Measurements from ENCODE around the gene CACNA1B. TPM values are rescaled to one million over a fixed set of nuclear protein-coding genes. Genes with fewer than 3 reads are reported as not detected.

The CACNA1B gene
- total and polyA plus RNA-seq, 9 of the 15 experiments (the other 6 are each of a cell fraction or from before 2014, with no cell fraction given), result 0.01 to 0.04 TPM; not detected in 7

DNA sequence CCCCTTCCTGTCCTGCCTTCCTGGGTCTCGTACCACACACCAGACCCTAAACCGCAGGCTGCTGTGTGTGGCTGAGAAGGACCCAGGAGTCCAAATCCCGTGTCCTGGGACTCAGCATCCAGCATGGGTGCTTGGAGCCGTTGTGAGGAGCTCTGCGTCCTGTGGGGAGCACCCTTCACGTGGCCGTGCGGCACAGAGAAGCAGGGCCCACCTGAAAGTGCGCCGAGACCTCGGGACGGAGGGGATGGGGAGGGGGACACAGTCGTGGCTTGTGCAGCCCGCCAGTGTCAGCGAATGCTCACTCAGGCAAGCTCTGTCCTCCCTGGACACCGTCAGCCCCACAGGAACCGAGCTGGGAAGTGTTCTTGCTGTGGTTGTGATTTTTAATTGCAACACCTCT is 244.6 kb downstream of the CACNA1B start:
- 2% methylated on average over 16 of the region's 17 CpGs for WGBS (ENCODE audit: insufficient coverage, low coverage, missing lambda C conversion rate)
- in situ Hi-C loops (cut with MboI), result no loop called here
- Histone ChIP-seq H3K27ac (ENCODE audit: extremely low read depth, low read depth, low read length) (no peak overlapping the region), H3K9me1 (ENCODE audit: control insufficient read depth, insufficient read depth, low read length) (no peaks in the 10 kb centered on the region), H3K4me1 (replicated peaks in 1 of 2; ENCODE audit: control insufficient read depth in 2 of 2, insufficient read depth in 2 of 2, low read length in 2 of 2) (peaks cover 0 to 15% of the 10 kb centered on the region in 2 experiments; a peak in 2 of 5 replicates), H3K27me3 (ENCODE audit: control insufficient read depth in 2 of 2, insufficient read depth in 2 of 2, low read length in 2 of 2) (peaks cover 20 to 55% of the 10 kb centered on the region in 2 experiments), H3K36me3 (ENCODE audit: control insufficient read depth, insufficient read depth, low read length) (no peaks in the 10 kb centered on the region), H4K20me1 (replicated peaks; ENCODE audit: control insufficient read depth, insufficient read depth, low read length) (no peaks in the 10 kb centered on the region), H2AFZ (ENCODE audit: low read depth, low read length) (no peak overlapping the region), H3K4me3 (no peak overlapping the region), H3K4me2 (ENCODE audit: insufficient read depth, low read length) (no peak overlapping the region), H3K79me2 (ENCODE audit: control insufficient read depth, insufficient read depth, low read length) (no peaks in the 10 kb centered on the region), H3K9me3 (replicated peaks; ENCODE audit: control insufficient read depth, insufficient read depth, low read depth, low read length) (peaks cover 4% of the 10 kb centered on the region; the same call in 1 of the 2 replicates), H3K9ac (ENCODE audit: insufficient read depth in 1 of 2, low read depth in 2 of 2, low read length in 2 of 2) (no peak overlapping the region)
- BruUV-seq (replicated peaks), result no TSS peak
- ChIA-PET POLR2A (no interaction called here), CTCF (ENCODE audit: low intra/inter-chr PET ratio) (no interaction called here)
- FAIRE-seq, result no peak
- no peak for DNase-seq (ENCODE audit: extremely low read depth in 1 of 4, low spot score in 3 of 4)
- intact Hi-C loops (cut with micrococcal nuclease), result no loop called here
- no peak for ATAC-seq
- TF ChIP-seq BRF1 (IDR thresholded peaks at IDR 0.05; ENCODE audit: borderline replicate concordance, extremely low read depth, insufficient read length), result no peak
- TF ChIP-seq, protein P1, sequence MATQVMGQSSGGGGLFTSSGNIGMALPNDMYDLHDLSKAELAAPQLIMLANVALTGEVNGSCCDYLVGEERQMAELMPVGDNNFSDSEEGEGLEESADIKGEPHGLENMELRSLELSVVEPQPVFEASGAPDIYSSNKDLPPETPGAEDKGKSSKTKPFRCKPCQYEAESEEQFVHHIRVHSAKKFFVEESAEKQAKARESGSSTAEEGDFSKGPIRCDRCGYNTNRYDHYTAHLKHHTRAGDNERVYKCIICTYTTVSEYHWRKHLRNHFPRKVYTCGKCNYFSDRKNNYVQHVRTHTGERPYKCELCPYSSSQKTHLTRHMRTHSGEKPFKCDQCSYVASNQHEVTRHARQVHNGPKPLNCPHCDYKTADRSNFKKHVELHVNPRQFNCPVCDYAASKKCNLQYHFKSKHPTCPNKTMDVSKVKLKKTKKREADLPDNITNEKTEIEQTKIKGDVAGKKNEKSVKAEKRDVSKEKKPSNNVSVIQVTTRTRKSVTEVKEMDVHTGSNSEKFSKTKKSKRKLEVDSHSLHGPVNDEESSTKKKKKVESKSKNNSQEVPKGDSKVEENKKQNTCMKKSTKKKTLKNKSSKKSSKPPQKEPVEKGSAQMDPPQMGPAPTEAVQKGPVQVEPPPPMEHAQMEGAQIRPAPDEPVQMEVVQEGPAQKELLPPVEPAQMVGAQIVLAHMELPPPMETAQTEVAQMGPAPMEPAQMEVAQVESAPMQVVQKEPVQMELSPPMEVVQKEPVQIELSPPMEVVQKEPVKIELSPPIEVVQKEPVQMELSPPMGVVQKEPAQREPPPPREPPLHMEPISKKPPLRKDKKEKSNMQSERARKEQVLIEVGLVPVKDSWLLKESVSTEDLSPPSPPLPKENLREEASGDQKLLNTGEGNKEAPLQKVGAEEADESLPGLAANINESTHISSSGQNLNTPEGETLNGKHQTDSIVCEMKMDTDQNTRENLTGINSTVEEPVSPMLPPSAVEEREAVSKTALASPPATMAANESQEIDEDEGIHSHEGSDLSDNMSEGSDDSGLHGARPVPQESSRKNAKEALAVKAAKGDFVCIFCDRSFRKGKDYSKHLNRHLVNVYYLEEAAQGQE (IDR thresholded peaks at IDR 0.05; ENCODE audit: borderline replicate concordance), result no peak
- TF ChIP-seq, protein P1 (CRISPR knock-in tag; IDR thresholded peaks at IDR 0.05; ENCODE audit: low read depth), result no peak
- TF ChIP-seq C11orf30 (IDR thresholded peaks at IDR 0.05; ENCODE audit: low read depth), result no peak
- no peak for TF ChIP-seq ZNF778 (CRISPR knock-in tag; IDR thresholded peaks at IDR 0.05)
- TF ChIP-seq CBFA2T3 (IDR thresholded peaks at IDR 0.05), result no peak
- TF ChIP-seq SMARCB1 (IDR thresholded peaks at IDR 0.05; ENCODE audit: insufficient read length, low read depth), result no peak
- no peak for TF ChIP-seq CAMTA2 (CRISPR knock-in tag; conservative IDR thresholded peaks at IDR 0.05)
- TF ChIP-seq RB1 (IDR thresholded peaks at IDR 0.05; ENCODE audit: low read depth), result no peak
- no peak for TF ChIP-seq BRD9 (IDR thresholded peaks at IDR 0.05; ENCODE audit: low read depth, partially characterized antibody)
- TF ChIP-seq, protein P2, sequence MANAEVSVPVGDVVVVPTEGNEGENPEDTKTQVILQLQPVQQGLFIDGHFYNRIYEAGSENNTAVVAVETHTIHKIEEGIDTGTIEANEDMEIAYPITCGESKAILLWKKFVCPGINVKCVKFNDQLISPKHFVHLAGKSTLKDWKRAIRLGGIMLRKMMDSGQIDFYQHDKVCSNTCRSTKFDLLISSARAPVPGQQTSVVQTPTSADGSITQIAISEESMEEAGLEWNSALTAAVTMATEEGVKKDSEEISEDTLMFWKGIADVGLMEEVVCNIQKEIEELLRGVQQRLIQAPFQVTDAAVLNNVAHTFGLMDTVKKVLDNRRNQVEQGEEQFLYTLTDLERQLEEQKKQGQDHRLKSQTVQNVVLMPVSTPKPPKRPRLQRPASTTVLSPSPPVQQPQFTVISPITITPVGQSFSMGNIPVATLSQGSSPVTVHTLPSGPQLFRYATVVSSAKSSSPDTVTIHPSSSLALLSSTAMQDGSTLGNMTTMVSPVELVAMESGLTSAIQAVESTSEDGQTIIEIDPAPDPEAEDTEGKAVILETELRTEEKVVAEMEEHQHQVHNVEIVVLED (CRISPR knock-in tag; IDR thresholded peaks at IDR 0.05), result no peak
- no peak for TF ChIP-seq ESRRA (IDR thresholded peaks at IDR 0.05; ENCODE audit: borderline replicate concordance, low read depth)
- TF ChIP-seq KLF6 (CRISPR knock-in tag; IDR thresholded peaks at IDR 0.05; ENCODE audit: borderline replicate concordance), result no peak
- no peak for TF ChIP-seq RCOR1 (IDR thresholded peaks at IDR 0.05; ENCODE audit: borderline replicate concordance in 1 of 2, low read depth in 2 of 2, low read length in 2 of 2)
